IPS-11a (cell line): ENCODE measurements around the gene RAB3B.

Experiments
- H3K4me3 ChIP-seq: one replicate; pipeline ENCODE4 v1.5.1; 2013; ENCODE audit warnings: low read depth, low read length, control low read depth

Gene RAB3B

GRCh38 chr1:51957618-51958017 lies 32.9 kb downstream of the RAB3B start:
- no peak overlapping the region for H3K4me3 ChIP-seq

DNA sequence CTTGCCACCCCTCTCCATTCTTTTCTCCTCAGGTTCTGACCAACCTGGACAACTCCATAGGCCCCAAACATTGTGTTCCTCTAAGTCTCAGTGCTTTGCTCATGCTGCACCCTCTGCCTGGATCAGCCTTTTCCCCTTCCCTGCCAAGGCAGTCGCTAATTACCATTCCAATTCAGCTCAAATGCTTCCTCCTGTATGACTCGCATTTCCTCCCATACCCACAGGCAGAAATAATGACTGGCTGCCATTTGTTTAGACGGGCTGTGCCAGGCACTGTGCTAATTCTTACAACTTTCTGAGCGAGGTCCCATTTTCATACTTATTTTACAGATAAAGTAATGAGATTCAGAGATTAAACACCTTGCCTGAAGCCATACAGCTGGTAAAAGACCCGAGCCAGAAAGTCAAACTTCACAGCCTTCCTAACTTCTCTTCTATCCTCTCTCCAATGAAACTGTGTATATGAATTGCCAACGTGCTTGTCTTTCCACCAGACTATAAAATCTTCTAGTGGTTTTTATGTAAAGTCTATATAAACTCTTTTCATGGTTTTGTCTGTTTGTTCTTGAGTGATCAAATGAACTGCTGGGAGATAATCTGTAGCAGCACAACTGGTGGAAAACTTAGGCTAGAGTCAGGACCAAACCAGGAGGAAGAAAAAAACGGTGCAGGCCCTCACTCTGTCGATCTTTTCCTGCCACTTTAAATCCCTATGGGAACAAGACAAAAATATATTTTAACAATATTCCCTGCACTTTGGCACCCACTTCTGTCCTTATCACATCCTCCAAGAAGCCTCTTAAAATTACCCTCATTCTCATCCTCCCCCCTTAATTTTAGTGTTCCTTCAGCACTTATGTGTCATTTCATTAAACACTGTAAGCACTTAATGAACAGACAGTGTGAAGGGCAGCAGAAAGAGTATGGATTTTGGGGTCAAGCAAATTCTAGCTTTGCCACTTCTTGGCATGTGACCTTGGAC lies 33.7 kb downstream of the RAB3B start:
- H3K4me3 ChIP-seq: no peak overlapping the region

- no peak overlapping the region for H3K4me3 ChIP-seq
Measured at GRCh38 chr1:51955797-51956527, 34.5 kb downstream of the RAB3B start.

DNA sequence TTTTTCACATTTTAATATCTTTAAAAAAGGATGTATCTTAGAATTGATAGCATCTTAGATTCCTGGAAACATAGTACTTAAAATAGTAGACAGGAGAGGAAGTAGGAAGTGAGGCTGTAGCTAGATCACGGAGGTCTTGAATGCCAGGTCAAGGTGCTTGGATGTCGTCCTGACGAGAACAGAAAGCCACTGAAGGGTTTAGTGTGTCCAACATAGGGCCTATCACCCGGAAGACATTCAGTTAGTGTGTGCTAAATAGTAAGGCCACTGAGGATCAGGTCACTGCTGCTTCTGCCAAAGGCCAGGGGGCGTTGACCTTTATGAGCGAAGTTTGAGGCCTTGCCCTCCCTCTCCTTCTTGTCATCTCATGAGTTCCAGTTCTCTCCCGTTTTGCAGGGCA lies 35.7 kb downstream of the RAB3B start:
- H3K4me3 ChIP-seq: no peak overlapping the region

DNA sequence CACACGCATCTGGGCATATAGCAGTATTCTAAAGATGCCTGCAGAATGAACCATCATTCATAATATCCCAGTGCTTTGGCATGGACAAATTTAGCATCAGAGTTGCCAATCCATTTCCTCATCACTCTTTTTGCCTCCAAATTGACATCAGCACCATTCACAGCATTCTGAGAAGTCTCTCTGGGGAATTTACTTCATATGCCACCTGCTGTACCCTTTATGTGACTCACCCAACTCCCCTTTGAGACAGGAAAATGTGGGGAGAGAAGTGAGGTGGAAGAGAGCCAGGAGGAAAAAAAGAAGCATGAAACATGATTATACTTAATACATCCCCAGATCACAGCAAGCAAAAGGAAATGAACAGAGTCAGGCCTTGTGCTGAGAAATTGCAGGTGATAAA lies 37.4 kb downstream of the RAB3B start:
- H3K4me3 ChIP-seq: no peak overlapping the region

GRCh38 chr1:51952638-51953037 lies 37.9 kb downstream of the RAB3B start:
- H3K4me3 ChIP-seq: no peak overlapping the region

GRCh38 chr1:51950701-51951100 lies 39.8 kb downstream of the RAB3B start:
- H3K4me3 ChIP-seq: no peak overlapping the region

- H3K4me3 ChIP-seq: no peak overlapping the region
Measured at GRCh38 chr1:51949014-51949702, 41.3 kb downstream of the RAB3B start.

- H3K4me3 ChIP-seq: no peak overlapping the region
Measured at GRCh38 chr1:51948491-51948915, 42.0 kb downstream of the RAB3B start.

DNA sequence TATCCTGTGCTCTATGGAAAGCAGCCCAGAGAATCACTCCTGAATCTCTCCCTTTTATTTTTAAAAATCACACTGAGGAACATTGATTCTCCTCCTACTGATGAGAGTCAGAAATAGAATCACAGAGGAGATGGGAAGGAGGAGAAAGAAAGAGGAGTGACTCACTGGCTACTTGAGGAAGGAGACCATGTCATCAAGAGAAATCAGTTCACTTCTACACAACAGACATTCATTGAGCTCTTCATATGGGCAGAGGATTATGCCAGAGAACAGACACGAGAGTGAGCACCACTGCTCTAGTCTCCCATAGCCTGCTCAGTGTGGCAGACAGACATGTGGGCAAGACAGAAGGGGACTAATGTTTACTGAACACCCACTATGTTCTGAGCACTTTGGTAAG lies 44.2 kb downstream of the RAB3B start:
- no peak overlapping the region for H3K4me3 ChIP-seq

DNA sequence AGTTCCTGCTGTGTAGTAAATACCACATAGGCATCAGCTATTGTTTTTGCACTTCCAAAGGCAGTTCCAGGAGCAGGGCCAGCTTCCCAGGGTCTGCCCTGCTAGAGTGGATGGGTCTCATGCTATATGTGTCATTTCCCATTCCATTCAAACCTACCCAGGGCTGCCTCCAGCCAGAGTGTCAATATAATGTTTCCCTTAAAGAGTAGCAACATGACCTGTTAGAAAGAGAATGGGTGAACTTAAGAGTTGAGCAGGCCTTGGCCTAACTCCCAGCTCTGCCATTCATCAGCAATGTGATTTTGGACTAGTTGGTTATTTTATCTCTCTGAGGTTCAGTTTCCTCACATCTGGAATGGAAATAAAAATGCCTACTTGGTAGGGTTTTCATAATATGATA lies 44.9 kb downstream of the RAB3B start:
- H3K4me3 ChIP-seq: no peak overlapping the region

GRCh38 chr1:51942281-51942680 lies 48.2 kb downstream of the RAB3B start:
- H3K4me3 ChIP-seq: no peak overlapping the region

GRCh38 chr1:51941528-51941927 lies 49.0 kb downstream of the RAB3B start:
- H3K4me3 ChIP-seq: no peak overlapping the region

DNA sequence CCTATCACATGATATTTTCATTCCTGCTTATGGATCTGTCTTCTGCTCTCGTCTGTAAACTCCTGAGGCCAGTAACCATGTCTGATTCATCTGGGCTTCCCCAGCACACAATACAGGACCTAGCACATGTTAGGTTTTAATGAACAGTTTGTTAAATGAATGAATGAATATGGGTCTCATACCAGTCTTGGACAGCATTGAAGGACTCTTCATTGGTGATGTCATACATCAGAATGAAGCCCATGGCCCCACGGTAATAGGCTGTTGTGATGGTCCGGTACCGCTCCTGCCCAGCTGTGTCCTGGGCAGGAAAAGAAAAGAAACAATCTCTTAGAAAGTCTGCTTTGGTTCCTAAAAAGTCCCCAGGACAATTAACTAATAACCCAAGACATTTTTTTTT lies 53.4 kb downstream of the RAB3B start:
- H3K4me3 ChIP-seq: no peak overlapping the region

- H3K4me3 ChIP-seq: no peak overlapping the region
Measured at GRCh38 chr1:51936531-51936930, 54.0 kb downstream of the RAB3B start.

DNA sequence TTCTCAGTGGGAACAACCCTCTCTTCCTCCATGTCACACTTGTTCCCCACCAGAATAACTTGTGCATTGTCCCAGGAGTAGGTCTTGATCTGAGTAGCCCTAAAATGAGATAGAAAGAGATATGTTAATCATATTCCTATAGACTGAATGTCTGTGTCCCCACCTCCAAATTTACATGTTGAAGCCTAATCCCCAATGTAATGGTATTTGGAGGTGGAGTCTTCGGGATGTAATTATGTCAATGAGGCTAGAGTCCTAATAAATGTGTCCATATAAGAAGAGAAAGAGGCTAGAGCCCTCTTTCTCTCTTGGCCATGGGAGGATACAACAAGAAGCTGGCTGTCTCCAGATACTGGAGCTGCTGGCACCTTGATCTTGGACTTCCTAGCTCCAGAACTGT lies 57.2 kb downstream of the RAB3B start:
- H3K4me3 ChIP-seq: no peak overlapping the region

DNA sequence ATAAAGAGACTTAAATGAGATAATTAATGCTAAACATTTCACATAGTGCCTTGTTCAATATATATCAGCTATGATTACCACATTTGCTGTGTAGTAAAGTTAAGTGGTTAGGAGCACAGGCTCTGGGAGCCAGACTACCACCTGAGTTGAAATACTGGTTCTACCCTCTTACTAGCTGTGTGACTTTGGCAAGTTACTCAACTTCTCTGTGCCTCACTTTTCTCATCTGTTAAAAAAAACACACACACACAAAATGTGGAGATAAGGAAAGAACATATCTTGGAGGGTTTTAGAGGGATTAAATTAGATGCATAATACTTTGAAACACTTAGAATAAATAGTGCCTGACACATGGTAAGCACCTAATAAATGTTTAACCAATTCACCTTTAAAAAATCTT lies 60.2 kb downstream of the RAB3B start:
- no peak overlapping the region for H3K4me3 ChIP-seq

GRCh38 chr1:51928896-51929295 lies 61.6 kb downstream of the RAB3B start:
- no peak overlapping the region for H3K4me3 ChIP-seq

GRCh38 chr1:51927029-51927428 lies 63.5 kb downstream of the RAB3B start:
- H3K4me3 ChIP-seq: no peak overlapping the region

GRCh38 chr1:51926171-51926812 lies 64.2 kb downstream of the RAB3B start:
- H3K4me3 ChIP-seq: no peak overlapping the region

- H3K4me3 ChIP-seq: no peak overlapping the region
Measured at GRCh38 chr1:51924455-51924854, 66.0 kb downstream of the RAB3B start.
